ENCODE measurements around the gene MTHFSD.

MTHFSD gene

DNA sequence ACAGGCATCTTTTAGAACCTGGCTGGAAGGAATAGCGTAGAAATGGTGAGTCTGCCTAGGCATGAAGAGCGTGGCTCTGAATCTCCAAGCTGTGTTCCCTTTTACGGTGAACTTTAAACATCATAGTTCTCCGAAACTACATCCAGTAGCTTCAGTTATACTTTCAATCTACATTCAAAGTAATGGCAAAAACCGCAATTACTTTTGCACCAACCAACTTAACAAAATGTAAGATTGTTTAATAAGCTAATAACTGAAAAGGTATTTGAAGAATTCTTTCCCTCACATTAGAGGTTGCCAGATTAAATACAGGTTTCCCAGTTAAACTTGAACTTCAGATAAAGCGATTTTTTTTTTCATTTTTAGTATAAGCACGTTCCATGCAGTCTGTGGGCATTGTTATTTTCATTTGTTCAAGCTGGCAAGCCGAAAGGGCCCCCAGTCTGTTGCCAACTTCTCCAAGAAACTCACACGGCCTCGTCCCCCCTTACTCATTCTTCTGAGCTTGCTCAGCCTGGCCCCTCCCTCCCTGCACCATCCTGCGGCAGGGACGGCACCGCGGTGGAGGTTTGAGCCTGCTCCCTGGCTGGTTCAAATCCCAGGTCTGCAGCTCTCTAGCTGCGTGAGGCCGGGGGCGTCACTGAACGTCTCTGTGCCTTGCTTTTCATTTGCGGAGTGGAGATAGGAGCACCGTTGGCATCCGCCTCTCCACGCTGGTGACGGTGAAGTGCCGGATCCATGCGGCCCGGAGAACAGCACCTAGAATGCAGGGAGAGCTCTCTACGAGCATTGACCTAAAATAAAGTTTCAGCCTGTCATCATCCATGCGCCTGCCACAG, 3.5 kb upstream of the MTHFSD start:
- H3K4me3 ChIP-seq (ENCODE audit: low read depth, low read length): no peak overlapping the region
- CTCF ChIA-PET: interaction anchor here (0.7 to 1.7 kb wide), 7 partner anchors 497 to 1078 kb away, joined by 3 to 10 read pairs (median 4); no protein-coding TSS in a partner anchor
- no peak for DNase-seq (ENCODE audit: low read depth, low spot score)
- TF ChIP-seq, protein P1, sequence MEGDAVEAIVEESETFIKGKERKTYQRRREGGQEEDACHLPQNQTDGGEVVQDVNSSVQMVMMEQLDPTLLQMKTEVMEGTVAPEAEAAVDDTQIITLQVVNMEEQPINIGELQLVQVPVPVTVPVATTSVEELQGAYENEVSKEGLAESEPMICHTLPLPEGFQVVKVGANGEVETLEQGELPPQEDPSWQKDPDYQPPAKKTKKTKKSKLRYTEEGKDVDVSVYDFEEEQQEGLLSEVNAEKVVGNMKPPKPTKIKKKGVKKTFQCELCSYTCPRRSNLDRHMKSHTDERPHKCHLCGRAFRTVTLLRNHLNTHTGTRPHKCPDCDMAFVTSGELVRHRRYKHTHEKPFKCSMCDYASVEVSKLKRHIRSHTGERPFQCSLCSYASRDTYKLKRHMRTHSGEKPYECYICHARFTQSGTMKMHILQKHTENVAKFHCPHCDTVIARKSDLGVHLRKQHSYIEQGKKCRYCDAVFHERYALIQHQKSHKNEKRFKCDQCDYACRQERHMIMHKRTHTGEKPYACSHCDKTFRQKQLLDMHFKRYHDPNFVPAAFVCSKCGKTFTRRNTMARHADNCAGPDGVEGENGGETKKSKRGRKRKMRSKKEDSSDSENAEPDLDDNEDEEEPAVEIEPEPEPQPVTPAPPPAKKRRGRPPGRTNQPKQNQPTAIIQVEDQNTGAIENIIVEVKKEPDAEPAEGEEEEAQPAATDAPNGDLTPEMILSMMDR (IDR thresholded peaks at IDR 0.05; ENCODE audit: insufficient read depth, low read length, missing control alignments): no peak
- POLR2A ChIA-PET: no interaction called here

DNA sequence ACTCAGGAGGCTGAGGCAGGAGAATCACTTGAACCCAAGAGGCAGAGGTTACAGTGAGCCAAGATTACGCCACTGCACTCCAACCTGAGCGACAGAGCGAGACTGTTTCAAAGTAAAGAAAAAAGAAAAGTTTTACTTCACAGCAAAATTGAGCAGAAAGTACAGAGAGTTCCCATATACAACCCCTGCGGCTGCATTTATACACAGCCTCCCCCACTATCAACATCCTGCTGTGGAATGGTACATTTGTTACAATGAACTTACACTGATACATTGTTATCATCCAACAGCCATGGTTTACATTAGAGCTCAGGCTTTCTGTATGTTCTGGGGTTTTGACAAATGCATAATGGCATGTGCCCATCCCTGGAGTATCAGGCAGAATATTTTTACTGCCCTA, 2.6 kb upstream of the MTHFSD start:
- H3K4me3 ChIP-seq (ENCODE audit: low read depth, low read length): no peak overlapping the region
- POLR2A ChIA-PET: no interaction called here
- TF ChIP-seq, protein P1 (IDR thresholded peaks at IDR 0.05; ENCODE audit: insufficient read depth, low read length, missing control alignments): no peak
- CTCF ChIA-PET: interaction anchor here (1.7 kb wide), 1 partner anchor 505 kb away, joined by 10 read pairs; no protein-coding TSS in a partner anchor
- DNase-seq (ENCODE audit: low read depth, low spot score): no peak

DNA sequence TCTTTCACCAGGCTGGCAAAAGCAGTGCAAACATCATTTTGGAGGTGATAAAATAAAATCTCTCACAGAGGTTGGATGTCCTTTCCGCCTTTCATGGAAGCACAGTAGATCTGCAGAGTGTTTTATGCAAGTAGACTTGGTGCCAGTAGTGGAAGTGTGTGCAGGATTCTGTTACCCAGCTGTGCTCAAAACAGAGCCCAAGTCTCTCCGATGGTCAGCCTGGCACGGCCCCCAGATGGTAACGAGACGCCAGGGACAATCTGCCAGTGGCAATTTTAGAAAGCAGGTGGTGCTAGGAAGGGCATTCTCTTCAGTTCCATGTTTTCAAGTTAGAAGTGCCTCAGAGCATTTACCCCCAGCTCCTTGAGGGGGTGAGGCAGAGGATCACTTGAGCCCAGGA, 1.5 kb upstream of the MTHFSD start:
- no peak for DNase-seq (ENCODE audit: low read depth, low spot score)
- no peak overlapping the region for H3K4me3 ChIP-seq (ENCODE audit: low read depth, low read length)
- POLR2A ChIA-PET: no interaction called here
- CTCF ChIA-PET: interaction anchor here (0.6 to 1.9 kb wide), 5 partner anchors 504 to 741 kb away, joined by 3 to 5 read pairs (median 3); no protein-coding TSS in a partner anchor
- TF ChIP-seq, protein P1 (IDR thresholded peaks at IDR 0.05; ENCODE audit: insufficient read depth, low read length, missing control alignments): no peak

DNA sequence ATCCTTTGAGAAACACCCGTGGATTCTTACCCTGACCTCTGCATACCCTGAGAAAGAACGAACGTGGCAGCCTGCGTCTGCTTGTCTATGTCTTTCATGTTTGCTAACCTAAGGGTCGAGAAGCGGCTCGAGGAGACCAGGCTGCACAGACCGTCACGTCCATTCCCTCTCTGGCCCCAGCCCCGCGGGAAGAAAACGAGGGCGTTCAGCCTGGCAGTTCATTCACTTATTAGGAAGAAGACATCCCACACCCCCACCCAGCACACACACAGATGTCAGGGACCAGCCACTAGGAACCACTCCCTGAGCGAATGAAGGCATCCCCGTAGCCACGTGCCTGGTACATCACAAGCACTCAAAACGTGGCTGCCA, 655 bp upstream of the MTHFSD start:
- ChIA-PET CTCF (interaction anchor here (0.9 to 1.9 kb wide), 5 partner anchors 505 to 723 kb away, joined by 3 to 7 read pairs (median 3); no protein-coding TSS in a partner anchor), POLR2A (interaction anchor here (0.5 kb wide), 1 partner anchor 956 kb away, joined by 4 read pairs; no protein-coding TSS in a partner anchor)
- peak overlapping the region; percentile 96 for H3K4me3 ChIP-seq (ENCODE audit: low read depth, low read length)
- TF ChIP-seq, protein P1 (IDR thresholded peaks at IDR 0.05; ENCODE audit: insufficient read depth, low read length, missing control alignments): no peak
- no peak for DNase-seq (ENCODE audit: low read depth, low spot score)

DNA sequence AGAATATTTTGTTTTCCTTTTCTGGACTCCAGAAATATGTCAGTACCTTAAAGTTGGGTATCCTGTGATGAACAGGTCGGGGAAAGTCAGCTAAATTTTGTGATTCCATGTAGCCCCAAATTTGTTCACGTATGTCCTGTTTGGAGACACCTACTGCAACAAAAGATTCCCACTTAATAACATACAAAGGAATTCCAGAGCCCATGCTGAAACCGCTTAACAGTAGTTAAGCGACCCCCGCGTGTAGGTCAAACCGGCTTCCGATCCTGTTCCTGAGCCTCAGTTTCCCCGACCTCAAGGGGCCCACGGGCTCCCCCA, 477 bp downstream of the MTHFSD start:
- DNase-seq (ENCODE audit: low read depth, low spot score): no peak
- TF ChIP-seq, protein P1 (IDR thresholded peaks at IDR 0.05; ENCODE audit: insufficient read depth, low read length, missing control alignments): no peak
- peak overlapping the region; percentile 96 for H3K4me3 ChIP-seq (ENCODE audit: low read depth, low read length)
- POLR2A ChIA-PET: no interaction called here
- CTCF ChIA-PET: interaction anchor here (1.7 to 1.9 kb wide), 2 partner anchors 509 to 724 kb away, joined by 5 to 7 read pairs; no protein-coding TSS in a partner anchor

DNA sequence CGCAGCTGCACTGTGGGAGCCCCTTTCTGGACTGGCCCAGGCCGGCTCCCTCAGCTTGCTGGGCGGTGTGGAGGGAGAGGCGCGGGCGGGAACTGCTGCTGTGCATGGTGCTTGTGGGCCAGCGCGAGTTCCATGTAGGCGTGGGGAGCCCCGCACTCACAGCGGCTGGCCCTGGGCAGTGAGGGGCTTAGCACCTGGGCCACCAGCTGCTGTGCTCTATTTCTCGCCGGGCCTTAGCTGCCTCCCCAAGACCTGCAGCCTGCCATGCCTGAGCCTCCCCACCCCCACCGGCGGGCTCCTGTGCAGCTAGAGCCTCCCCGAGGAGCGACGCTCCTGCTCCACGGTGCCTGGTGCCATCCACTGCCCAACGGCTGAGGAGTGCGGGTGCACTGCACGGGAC, 1.7 kb downstream of the MTHFSD start:
- CTCF ChIA-PET: no interaction called here
- TF ChIP-seq, protein P1 (IDR thresholded peaks at IDR 0.05; ENCODE audit: insufficient read depth, low read length, missing control alignments): no peak
- no peak for DNase-seq (ENCODE audit: low read depth, low spot score)
- H3K4me3 ChIP-seq (ENCODE audit: low read depth, low read length): no peak overlapping the region
- POLR2A ChIA-PET: no interaction called here

Measured in AG04449 (cell line).